GM23338 (cell line): ENCODE data around the gene ATF6. TPM values are rescaled to one million over a fixed set of nuclear protein-coding genes. Genes with fewer than 3 reads are reported as not detected.

Experiments
- ATAC-seq: fragments of 200-7000 bp; cut with Tn5 transposase; 3 replicates; pipeline ENCODE4 v1.9.1; 2020
- DNase-seq: peaks from one replicate; pipeline ENCODE4 v3.0.0-alpha.2; 2015; ENCODE audit warnings: low spot score
- H2AFZ ChIP-seq: fragments of 200-600 bp; sonication (generic); 2 replicates; pipeline ENCODE4 v1.8.0; 2016; ENCODE audit warnings: antibody characterized with exemption, mild to moderate bottlenecking, moderate library complexity
- H3F3A ChIP-seq: fragments of 200-600 bp; sonication (generic); replicated peaks from 2 replicates; pipeline ENCODE4 v1.8.0; 2017; ENCODE audit warnings: antibody characterized with exemption, mixed run types, low read depth
- H3K27ac ChIP-seq: fragments of 200-600 bp; sonication (generic); 2 replicates; pipeline ENCODE4 v1.6.1; 2016; ENCODE audit warnings: low read depth
- H3K27me3 ChIP-seq: fragments of 200-600 bp; sonication (generic); 2 replicates; pipeline ENCODE4 v1.8.0; 2016; ENCODE audit warnings: mild to moderate bottlenecking, mixed run types, moderate library complexity; ENCODE audit not compliant: insufficient read depth
- H3K36me3 ChIP-seq: fragments of 200-600 bp; sonication (generic); 2 replicates; pipeline ENCODE4 v1.8.0; 2016; ENCODE audit warnings: mild to moderate bottlenecking; ENCODE audit not compliant: insufficient read depth
- H3K4me1 ChIP-seq: fragments of 200-600 bp; sonication (generic); 2 replicates; pipeline ENCODE4 v1.8.0; 2016; ENCODE audit warnings: mild to moderate bottlenecking, moderate library complexity; ENCODE audit not compliant: insufficient read depth
- H3K4me2 ChIP-seq: fragments of 200-600 bp; sonication (generic); 2 replicates; pipeline ENCODE4 v1.7.1; 2017; ENCODE audit warnings: mixed run types
- H3K4me3 ChIP-seq: fragments of 200-600 bp; sonication (generic); 2 replicates; pipeline ENCODE4 v1.6.1; 2016; ENCODE audit warnings: mixed run types
- H3K79me2 ChIP-seq: fragments of 200-600 bp; sonication (generic); replicated peaks from 2 replicates; pipeline ENCODE4 v1.8.0; 2017; ENCODE audit warnings: mild to moderate bottlenecking; ENCODE audit not compliant: insufficient read depth
- H3K9me2 ChIP-seq: fragments of 200-600 bp; sonication (generic); 2 replicates; pipeline ENCODE4 v1.8.0; 2017; ENCODE audit not compliant: insufficient read depth
- H4K20me1 ChIP-seq: fragments of 200-600 bp; sonication (generic); replicated peaks from 2 replicates; pipeline ENCODE4 v1.8.0; 2017; ENCODE audit warnings: mild to moderate bottlenecking; ENCODE audit not compliant: insufficient read depth
- H3K27ac Mint-ChIP-seq: 2 replicates; pipeline ENCODE4 v1.8.0; 2020; ENCODE audit warnings: inconsistent platforms, mild to moderate bottlenecking, moderate library complexity, mixed read lengths
- H3K27me3 Mint-ChIP-seq: 3 replicates; pipeline ENCODE4 v1.8.0; 2022; ENCODE audit warnings: low read depth, mild to moderate bottlenecking, moderate library complexity, mixed read lengths, inconsistent platforms; ENCODE audit not compliant: insufficient read depth, poor library complexity
- H3K36me3 Mint-ChIP-seq: 3 replicates; pipeline ENCODE4 v1.8.0; 2021; ENCODE audit warnings: low read depth, mild to moderate bottlenecking, inconsistent platforms, moderate library complexity, mixed read lengths
- H3K4me1 Mint-ChIP-seq: 3 replicates; pipeline ENCODE4 v1.8.0; 2020; ENCODE audit warnings: mild to moderate bottlenecking, inconsistent platforms, mixed read lengths
- H3K4me3 Mint-ChIP-seq: 3 replicates; pipeline ENCODE4 v1.8.0; 2021; ENCODE audit warnings: moderate library complexity, mild to moderate bottlenecking, inconsistent platforms, mixed read lengths
- H3K9me3 Mint-ChIP-seq: 3 replicates; pipeline ENCODE4 v1.8.0; 2020; ENCODE audit warnings: moderate library complexity, mild to moderate bottlenecking, inconsistent platforms, mixed read lengths
- CREB1 ChIP-seq: fragments of 250-450 bp; sonication (Bioruptor Pico); IDR thresholded peaks from 2 replicates; pipeline ENCODE4 v1.5.0; 2020; ENCODE audit warnings: low read depth, mild to moderate bottlenecking, moderate library complexity
- EZH2 ChIP-seq: fragments of 200-600 bp; sonication (generic); IDR thresholded peaks from one replicate; pipeline ENCODE4 v1.8.0; 2017; ENCODE audit warnings: antibody characterized with exemption, mild to moderate bottlenecking, low read depth; ENCODE audit not compliant: unreplicated experiment
- EZH2phosphoT487 ChIP-seq: fragments of 200-600 bp; sonication (generic); IDR thresholded peaks from one replicate; pipeline ENCODE4 v1.8.1; 2018; ENCODE audit warnings: antibody characterized with exemption; ENCODE audit not compliant: unreplicated experiment
- JUNB ChIP-seq: IDR thresholded peaks from one replicate; pipeline ENCODE4 v1.6.1; 2016; ENCODE audit warnings: antibody characterized with exemption; ENCODE audit not compliant: unreplicated experiment
- NANOG ChIP-seq: IDR thresholded peaks from 2 replicates; pipeline ENCODE4 v1.6.1; 2016; ENCODE audit warnings: antibody characterized with exemption, borderline replicate concordance
- POLR2AphosphoS5 ChIP-seq: IDR thresholded peaks from 2 replicates; pipeline ENCODE4 v1.6.1; 2016; ENCODE audit warnings: antibody characterized with exemption, low read depth
- STAT1 ChIP-seq: IDR thresholded peaks from one replicate; pipeline ENCODE4 v1.6.1; 2016; ENCODE audit warnings: antibody characterized with exemption; ENCODE audit not compliant: unreplicated experiment
- ZNF114 ChIP-seq: fragments of 250-450 bp; sonication (Bioruptor Pico); IDR thresholded peaks from 2 replicates; pipeline ENCODE4 v1.5.0; 2020; ENCODE audit warnings: mild to moderate bottlenecking, moderate library complexity
- ZNF331 ChIP-seq: fragments of 250-450 bp; sonication (Bioruptor Pico); IDR thresholded peaks from 2 replicates; pipeline ENCODE4 v1.5.0; 2020; ENCODE audit warnings: low read depth, mild to moderate bottlenecking, moderate library complexity
- polyA plus RNA-seq: library from polyadenylated mRNA; unstranded; fragments of >200 nt; fragmentation: Nextera tagmentation; extraction: Ambion mirVana; gene quantifications from 2 replicates; pipeline ENCODE4 v1.2.1, GENCODE V29; 2016
- total RNA-seq: library from RNA; depleted of rRNA; stranded (reverse); fragments of >200 nt; shearing (Covaris generic); gene quantifications from 2 replicates; pipeline ENCODE4 v1.2.3, GENCODE V29; 2014
- TF ChIP-seq, protein P1 (sequence below): IDR thresholded peaks from 2 replicates; pipeline ENCODE4 v1.6.1; 2016; ENCODE audit warnings: antibody characterized with exemption
- TF ChIP-seq, protein P2 (sequence below): IDR thresholded peaks from one replicate; pipeline ENCODE4 v1.6.1; 2018; ENCODE audit warnings: antibody characterized with exemption; ENCODE audit not compliant: unreplicated experiment
- TF ChIP-seq, protein P3 (sequence below), 2 experiments: fragments of 200-600 bp in 1 of 2; sonication (generic) in 1 of 2; conservative IDR thresholded peaks; 2 replicates each; pipeline versions ENCODE4 v1.5.1 to v1.6.1; 2016 to 2017; ENCODE audit warnings: antibody characterized with exemption in 2 of 2, low read depth in 2 of 2, mild to moderate bottlenecking in 2 of 2, moderate library complexity in 1 of 2
- TF ChIP-seq, protein P4 (sequence below): fragments of 250-450 bp; sonication (Bioruptor Pico); IDR thresholded peaks from 2 replicates; pipeline ENCODE4 v1.5.0; 2020; ENCODE audit warnings: mild to moderate bottlenecking, moderate library complexity

The ATF6 gene
- total and polyA plus RNA-seq, 2 experiments from 2014 or later, result 5.0 to 13.5 TPM

DNA sequence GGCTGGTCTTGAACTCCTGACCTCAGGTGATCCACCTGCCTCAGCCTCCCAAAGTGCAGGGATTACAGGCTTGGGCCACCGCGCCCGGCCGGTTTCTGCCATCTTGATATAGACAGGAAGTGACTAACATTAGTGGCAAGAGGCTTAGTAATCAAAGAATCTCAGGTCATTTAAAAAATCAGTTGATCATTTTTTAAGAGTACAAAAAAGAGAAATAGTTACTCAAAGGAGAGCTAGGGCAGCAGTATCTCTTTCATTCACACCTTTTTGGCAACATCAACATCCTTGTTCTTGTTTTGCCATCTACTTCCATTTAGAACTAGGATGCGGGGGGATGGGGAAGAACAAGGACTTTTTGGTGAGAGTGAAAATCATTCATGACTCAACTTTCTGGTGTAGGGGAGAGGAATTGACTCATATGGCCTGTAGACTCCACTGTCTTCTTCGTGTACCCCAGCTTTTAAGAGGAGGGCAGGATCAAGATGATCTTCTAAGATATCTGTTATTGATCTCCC lies 36.0 kb upstream of the ATF6 start:
- DNase-seq (no peak), ATAC-seq (no peak)
- Histone ChIP-seq H2AFZ (peak overlapping the region; percentile 21; the same call in 1 of the 2 replicates), H3K79me2 (no peaks in the 10 kb centered on the region), H4K20me1 (no peaks in the 10 kb centered on the region), H3K4me3 (no peak overlapping the region), H3K27ac (no peak overlapping the region), H3K36me3 (no peaks in the 10 kb centered on the region), H3K27me3 (peaks cover 33% of the 10 kb centered on the region), H3K9me2 (no peaks in the 10 kb centered on the region), H3K4me2 (peak overlapping the region; percentile 35; the same call in 1 of the 2 replicates), H3K4me1 (peaks cover 22% of the 10 kb centered on the region), H3F3A (no peaks in the 10 kb centered on the region)
- Mint-ChIP-seq H3K4me1 (peaks cover 31% of the 10 kb centered on the region), H3K27me3 (peaks cover 25% of the 10 kb centered on the region), H3K27ac (no peak overlapping the region), H3K36me3 (no peaks in the 10 kb centered on the region), H3K9me3 (no peaks in the 10 kb centered on the region; the same call in 2 of the 3 replicates), H3K4me3 (no peak overlapping the region)
- TF ChIP-seq, protein P1, sequence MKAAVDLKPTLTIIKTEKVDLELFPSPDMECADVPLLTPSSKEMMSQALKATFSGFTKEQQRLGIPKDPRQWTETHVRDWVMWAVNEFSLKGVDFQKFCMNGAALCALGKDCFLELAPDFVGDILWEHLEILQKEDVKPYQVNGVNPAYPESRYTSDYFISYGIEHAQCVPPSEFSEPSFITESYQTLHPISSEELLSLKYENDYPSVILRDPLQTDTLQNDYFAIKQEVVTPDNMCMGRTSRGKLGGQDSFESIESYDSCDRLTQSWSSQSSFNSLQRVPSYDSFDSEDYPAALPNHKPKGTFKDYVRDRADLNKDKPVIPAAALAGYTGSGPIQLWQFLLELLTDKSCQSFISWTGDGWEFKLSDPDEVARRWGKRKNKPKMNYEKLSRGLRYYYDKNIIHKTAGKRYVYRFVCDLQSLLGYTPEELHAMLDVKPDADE, result no peak
- TF ChIP-seq EZH2phosphoT487 (no peak), CREB1 (CRISPR knock-in tag) (no peak), EZH2 (no peak), ZNF331 (CRISPR knock-in tag) (no peak), ZNF114 (CRISPR knock-in tag) (no peak), JUNB (no peak), STAT1 (no peak), POLR2AphosphoS5 (no peak), NANOG (no peak)
- TF ChIP-seq, protein P2, sequence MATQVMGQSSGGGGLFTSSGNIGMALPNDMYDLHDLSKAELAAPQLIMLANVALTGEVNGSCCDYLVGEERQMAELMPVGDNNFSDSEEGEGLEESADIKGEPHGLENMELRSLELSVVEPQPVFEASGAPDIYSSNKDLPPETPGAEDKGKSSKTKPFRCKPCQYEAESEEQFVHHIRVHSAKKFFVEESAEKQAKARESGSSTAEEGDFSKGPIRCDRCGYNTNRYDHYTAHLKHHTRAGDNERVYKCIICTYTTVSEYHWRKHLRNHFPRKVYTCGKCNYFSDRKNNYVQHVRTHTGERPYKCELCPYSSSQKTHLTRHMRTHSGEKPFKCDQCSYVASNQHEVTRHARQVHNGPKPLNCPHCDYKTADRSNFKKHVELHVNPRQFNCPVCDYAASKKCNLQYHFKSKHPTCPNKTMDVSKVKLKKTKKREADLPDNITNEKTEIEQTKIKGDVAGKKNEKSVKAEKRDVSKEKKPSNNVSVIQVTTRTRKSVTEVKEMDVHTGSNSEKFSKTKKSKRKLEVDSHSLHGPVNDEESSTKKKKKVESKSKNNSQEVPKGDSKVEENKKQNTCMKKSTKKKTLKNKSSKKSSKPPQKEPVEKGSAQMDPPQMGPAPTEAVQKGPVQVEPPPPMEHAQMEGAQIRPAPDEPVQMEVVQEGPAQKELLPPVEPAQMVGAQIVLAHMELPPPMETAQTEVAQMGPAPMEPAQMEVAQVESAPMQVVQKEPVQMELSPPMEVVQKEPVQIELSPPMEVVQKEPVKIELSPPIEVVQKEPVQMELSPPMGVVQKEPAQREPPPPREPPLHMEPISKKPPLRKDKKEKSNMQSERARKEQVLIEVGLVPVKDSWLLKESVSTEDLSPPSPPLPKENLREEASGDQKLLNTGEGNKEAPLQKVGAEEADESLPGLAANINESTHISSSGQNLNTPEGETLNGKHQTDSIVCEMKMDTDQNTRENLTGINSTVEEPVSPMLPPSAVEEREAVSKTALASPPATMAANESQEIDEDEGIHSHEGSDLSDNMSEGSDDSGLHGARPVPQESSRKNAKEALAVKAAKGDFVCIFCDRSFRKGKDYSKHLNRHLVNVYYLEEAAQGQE, result no peak
- TF ChIP-seq, protein P3, sequence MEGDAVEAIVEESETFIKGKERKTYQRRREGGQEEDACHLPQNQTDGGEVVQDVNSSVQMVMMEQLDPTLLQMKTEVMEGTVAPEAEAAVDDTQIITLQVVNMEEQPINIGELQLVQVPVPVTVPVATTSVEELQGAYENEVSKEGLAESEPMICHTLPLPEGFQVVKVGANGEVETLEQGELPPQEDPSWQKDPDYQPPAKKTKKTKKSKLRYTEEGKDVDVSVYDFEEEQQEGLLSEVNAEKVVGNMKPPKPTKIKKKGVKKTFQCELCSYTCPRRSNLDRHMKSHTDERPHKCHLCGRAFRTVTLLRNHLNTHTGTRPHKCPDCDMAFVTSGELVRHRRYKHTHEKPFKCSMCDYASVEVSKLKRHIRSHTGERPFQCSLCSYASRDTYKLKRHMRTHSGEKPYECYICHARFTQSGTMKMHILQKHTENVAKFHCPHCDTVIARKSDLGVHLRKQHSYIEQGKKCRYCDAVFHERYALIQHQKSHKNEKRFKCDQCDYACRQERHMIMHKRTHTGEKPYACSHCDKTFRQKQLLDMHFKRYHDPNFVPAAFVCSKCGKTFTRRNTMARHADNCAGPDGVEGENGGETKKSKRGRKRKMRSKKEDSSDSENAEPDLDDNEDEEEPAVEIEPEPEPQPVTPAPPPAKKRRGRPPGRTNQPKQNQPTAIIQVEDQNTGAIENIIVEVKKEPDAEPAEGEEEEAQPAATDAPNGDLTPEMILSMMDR (conservative IDR thresholded peaks at IDR 0.05; ENCODE audit: low read depth in 2 of 2), result no peak
- TF ChIP-seq, protein P4, sequence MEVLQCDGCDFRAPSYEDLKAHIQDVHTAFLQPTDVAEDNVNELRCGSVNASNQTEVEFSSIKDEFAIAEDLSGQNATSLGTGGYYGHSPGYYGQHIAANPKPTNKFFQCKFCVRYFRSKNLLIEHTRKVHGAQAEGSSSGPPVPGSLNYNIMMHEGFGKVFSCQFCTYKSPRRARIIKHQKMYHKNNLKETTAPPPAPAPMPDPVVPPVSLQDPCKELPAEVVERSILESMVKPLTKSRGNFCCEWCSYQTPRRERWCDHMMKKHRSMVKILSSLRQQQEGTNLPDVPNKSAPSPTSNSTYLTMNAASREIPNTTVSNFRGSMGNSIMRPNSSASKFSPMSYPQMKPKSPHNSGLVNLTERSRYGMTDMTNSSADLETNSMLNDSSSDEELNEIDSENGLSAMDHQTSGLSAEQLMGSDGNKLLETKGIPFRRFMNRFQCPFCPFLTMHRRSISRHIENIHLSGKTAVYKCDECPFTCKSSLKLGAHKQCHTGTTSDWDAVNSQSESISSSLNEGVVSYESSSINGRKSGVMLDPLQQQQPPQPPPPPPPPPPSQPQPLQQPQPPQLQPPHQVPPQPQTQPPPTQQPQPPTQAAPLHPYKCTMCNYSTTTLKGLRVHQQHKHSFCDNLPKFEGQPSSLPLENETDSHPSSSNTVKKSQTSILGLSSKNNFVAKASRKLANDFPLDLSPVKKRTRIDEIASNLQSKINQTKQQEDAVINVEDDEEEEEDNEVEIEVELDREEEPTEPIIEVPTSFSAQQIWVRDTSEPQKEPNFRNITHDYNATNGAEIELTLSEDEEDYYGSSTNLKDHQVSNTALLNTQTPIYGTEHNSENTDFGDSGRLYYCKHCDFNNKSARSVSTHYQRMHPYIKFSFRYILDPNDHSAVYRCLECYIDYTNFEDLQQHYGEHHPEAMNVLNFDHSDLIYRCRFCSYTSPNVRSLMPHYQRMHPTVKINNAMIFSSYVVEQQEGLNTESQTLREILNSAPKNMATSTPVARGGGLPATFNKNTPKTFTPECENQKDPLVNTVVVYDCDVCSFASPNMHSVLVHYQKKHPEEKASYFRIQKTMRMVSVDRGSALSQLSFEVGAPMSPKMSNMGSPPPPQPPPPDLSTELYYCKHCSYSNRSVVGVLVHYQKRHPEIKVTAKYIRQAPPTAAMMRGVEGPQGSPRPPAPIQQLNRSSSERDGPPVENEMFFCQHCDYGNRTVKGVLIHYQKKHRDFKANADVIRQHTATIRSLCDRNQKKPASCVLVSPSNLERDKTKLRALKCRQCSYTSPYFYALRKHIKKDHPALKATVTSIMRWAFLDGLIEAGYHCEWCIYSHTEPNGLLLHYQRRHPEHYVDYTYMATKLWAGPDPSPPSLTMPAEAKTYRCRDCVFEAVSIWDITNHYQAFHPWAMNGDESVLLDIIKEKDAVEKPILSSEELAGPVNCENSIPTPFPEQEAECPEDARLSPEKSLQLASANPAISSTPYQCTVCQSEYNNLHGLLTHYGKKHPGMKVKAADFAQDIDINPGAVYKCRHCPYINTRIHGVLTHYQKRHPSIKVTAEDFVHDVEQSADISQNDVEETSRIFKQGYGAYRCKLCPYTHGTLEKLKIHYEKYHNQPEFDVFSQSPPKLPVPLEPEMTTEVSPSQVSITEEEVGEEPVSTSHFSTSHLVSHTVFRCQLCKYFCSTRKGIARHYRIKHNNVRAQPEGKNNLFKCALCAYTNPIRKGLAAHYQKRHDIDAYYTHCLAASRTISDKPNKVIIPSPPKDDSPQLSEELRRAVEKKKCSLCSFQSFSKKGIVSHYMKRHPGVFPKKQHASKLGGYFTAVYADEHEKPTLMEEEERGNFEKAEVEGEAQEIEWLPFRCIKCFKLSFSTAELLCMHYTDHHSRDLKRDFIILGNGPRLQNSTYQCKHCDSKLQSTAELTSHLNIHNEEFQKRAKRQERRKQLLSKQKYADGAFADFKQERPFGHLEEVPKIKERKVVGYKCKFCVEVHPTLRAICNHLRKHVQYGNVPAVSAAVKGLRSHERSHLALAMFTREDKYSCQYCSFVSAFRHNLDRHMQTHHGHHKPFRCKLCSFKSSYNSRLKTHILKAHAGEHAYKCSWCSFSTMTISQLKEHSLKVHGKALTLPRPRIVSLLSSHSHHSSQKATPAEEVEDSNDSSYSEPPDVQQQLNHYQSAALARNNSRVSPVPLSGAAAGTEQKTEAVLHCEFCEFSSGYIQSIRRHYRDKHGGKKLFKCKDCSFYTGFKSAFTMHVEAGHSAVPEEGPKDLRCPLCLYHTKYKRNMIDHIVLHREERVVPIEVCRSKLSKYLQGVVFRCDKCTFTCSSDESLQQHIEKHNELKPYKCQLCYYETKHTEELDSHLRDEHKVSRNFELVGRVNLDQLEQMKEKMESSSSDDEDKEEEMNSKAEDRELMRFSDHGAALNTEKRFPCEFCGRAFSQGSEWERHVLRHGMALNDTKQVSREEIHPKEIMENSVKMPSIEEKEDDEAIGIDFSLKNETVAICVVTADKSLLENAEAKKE (CRISPR knock-in tag), result no peak
